GM19035 (cell line): ENCODE data around the gene TEX11.
"Not testable (repeated sequence)": the region's sequence is repeated elsewhere in the genome, so short reads cannot be mapped to it uniquely, and the experiment has no call there.

ENCODE experiments used
- ATAC-seq: cut with Tn5 transposase; IDR thresholded peaks from one replicate; pipeline ENCODE4 v1.9.1; 2021; ENCODE audit not compliant: unreplicated experiment

The TEX11 gene

GRCh38 chrX:70762285-70762684 lies 146.2 kb downstream of the TEX11 start:
- no peak for ATAC-seq

- no peak for ATAC-seq
Measured at GRCh38 chrX:70755850-70756249, 152.7 kb downstream of the TEX11 start.

- ATAC-seq, result no peak
Measured at GRCh38 chrX:70754169-70754848, 154.2 kb downstream of the TEX11 start.

GRCh38 chrX:70733774-70734173 lies 174.7 kb downstream of the TEX11 start:
- ATAC-seq, result not testable (repeated sequence)

GRCh38 chrX:70727961-70728360 lies 180.6 kb downstream of the TEX11 start:
- not testable (repeated sequence) for ATAC-seq

- ATAC-seq, result no peak
Measured at GRCh38 chrX:70720721-70721120, 187.8 kb downstream of the TEX11 start.

- not testable (repeated sequence) for ATAC-seq
Measured at GRCh38 chrX:70711336-70711735, 197.2 kb downstream of the TEX11 start.

- no peak for ATAC-seq
Measured at GRCh38 chrX:70694339-70695122, 214.0 kb downstream of the TEX11 start.

GRCh38 chrX:70679455-70679854 lies 229.1 kb downstream of the TEX11 start:
- ATAC-seq, result not testable (repeated sequence)

- no peak for ATAC-seq
Measured at GRCh38 chrX:70675284-70675683, 233.2 kb downstream of the TEX11 start.

GRCh38 chrX:70672326-70672725 lies 236.2 kb downstream of the TEX11 start:
- no peak for ATAC-seq

- no peak for ATAC-seq
Measured at GRCh38 chrX:70669120-70669519, 239.4 kb downstream of the TEX11 start.

- no peak for ATAC-seq
Measured at GRCh38 chrX:70664726-70665125, 243.8 kb downstream of the TEX11 start.

GRCh38 chrX:70661124-70661523 lies 247.4 kb downstream of the TEX11 start:
- ATAC-seq, result not testable (repeated sequence)

- not testable (repeated sequence) for ATAC-seq
Measured at GRCh38 chrX:70657546-70657945, 251.0 kb downstream of the TEX11 start.

- no peak for ATAC-seq
Measured at GRCh38 chrX:70656304-70656703, 252.2 kb downstream of the TEX11 start.

- not testable (repeated sequence) for ATAC-seq
Measured at GRCh38 chrX:70647910-70648309, 260.6 kb downstream of the TEX11 start.

GRCh38 chrX:70636218-70636617 lies 272.3 kb downstream of the TEX11 start:
- no peak for ATAC-seq

GRCh38 chrX:70635669-70636068 lies 272.8 kb downstream of the TEX11 start:
- no peak for ATAC-seq

GRCh38 chrX:70635227-70635626 lies 273.3 kb downstream of the TEX11 start:
- no peak for ATAC-seq

GRCh38 chrX:70621743-70622142 lies 286.8 kb downstream of the TEX11 start:
- ATAC-seq, result no peak

- no peak for ATAC-seq
Measured at GRCh38 chrX:70618467-70618866, 290.0 kb downstream of the TEX11 start.
